ENCODE measurements around the gene MYO1E. TPM values are rescaled to one million over a fixed set of nuclear protein-coding genes. Genes with fewer than 3 reads are reported as not detected.

Gene MYO1E
- total RNA-seq, 1 donor, result 336 TPM

- H3K4me1 ChIP-seq (ENCODE audit: insufficient read depth, low read length), result no peaks in the 10 kb centered on the region
- no peak overlapping the region for H2AFZ ChIP-seq (ENCODE audit: low read length)
- H3K4me2 ChIP-seq (ENCODE audit: insufficient read depth, low read length), result no peak overlapping the region
- no peak for TF ChIP-seq CTCF (IDR thresholded peaks at IDR 0.05; ENCODE audit: extremely low read depth, low read depth, low read length)
- peaks cover 39% of the 10 kb centered on the region for H3K36me3 ChIP-seq (ENCODE audit: insufficient read depth, low read length)
- H3K4me3 ChIP-seq (ENCODE audit: insufficient read depth, low read length), result no peak overlapping the region
- H3K27me3 ChIP-seq (ENCODE audit: insufficient read depth, low read length), result no peaks in the 10 kb centered on the region
- no peak for DNase-seq (ENCODE audit: insufficient read length, low spot score, missing footprints)
- H3K9me3 ChIP-seq (ENCODE audit: low read depth, low read length), result no peaks in the 10 kb centered on the region
- H3K27ac ChIP-seq (ENCODE audit: low read depth, low read length), result no peak overlapping the region
- no peaks in the 10 kb centered on the region for H4K20me1 ChIP-seq (ENCODE audit: insufficient read depth, low read length)
- H3K79me2 ChIP-seq (ENCODE audit: insufficient read depth, low read length), result peaks cover 41% of the 10 kb centered on the region
Observed at GRCh38 chr15:59111251-59111650, 261.4 kb downstream of the MYO1E start.

DNA sequence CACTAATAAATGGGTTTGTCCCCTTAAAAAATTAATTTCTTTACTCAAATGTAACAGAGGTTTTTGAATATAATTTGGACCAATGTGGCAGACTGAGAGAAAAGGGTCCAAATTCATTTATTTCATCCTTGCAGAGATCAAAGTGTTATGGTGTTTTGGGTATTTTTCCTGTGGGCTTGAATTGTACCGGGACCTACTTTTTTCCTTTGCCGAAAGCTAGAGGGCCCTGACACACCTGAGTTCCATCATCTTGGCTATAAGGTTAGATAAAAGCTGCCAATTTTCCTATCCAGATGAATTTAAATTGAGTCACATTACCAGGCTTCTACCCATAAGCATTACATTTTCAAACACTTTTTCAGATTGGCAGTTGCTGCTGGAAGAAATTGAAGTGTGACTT lies 266.8 kb downstream of the MYO1E start:
- H2AFZ ChIP-seq (ENCODE audit: low read length), result peak overlapping the region; percentile 78
- peak; percentile 72 for DNase-seq (ENCODE audit: insufficient read length, low spot score, missing footprints)
- peak overlapping the region; percentile 93 for H3K4me2 ChIP-seq (ENCODE audit: insufficient read depth, low read length)
- no peaks in the 10 kb centered on the region for H4K20me1 ChIP-seq (ENCODE audit: insufficient read depth, low read length)
- TF ChIP-seq CTCF (IDR thresholded peaks at IDR 0.05; ENCODE audit: extremely low read depth, low read depth, low read length), result no peak
- peaks cover 10% of the 10 kb centered on the region for H3K4me1 ChIP-seq (ENCODE audit: insufficient read depth, low read length)
- H3K27ac ChIP-seq (ENCODE audit: low read depth, low read length), result peak overlapping the region; percentile 56
- H3K36me3 ChIP-seq (ENCODE audit: insufficient read depth, low read length), result peaks cover 15% of the 10 kb centered on the region
- peaks cover 41% of the 10 kb centered on the region for H3K79me2 ChIP-seq (ENCODE audit: insufficient read depth, low read length)
- peak overlapping the region; percentile 86 for H3K4me3 ChIP-seq (ENCODE audit: insufficient read depth, low read length)
- no peaks in the 10 kb centered on the region for H3K27me3 ChIP-seq (ENCODE audit: insufficient read depth, low read length)
- H3K9me3 ChIP-seq (ENCODE audit: low read depth, low read length), result no peaks in the 10 kb centered on the region

DNA sequence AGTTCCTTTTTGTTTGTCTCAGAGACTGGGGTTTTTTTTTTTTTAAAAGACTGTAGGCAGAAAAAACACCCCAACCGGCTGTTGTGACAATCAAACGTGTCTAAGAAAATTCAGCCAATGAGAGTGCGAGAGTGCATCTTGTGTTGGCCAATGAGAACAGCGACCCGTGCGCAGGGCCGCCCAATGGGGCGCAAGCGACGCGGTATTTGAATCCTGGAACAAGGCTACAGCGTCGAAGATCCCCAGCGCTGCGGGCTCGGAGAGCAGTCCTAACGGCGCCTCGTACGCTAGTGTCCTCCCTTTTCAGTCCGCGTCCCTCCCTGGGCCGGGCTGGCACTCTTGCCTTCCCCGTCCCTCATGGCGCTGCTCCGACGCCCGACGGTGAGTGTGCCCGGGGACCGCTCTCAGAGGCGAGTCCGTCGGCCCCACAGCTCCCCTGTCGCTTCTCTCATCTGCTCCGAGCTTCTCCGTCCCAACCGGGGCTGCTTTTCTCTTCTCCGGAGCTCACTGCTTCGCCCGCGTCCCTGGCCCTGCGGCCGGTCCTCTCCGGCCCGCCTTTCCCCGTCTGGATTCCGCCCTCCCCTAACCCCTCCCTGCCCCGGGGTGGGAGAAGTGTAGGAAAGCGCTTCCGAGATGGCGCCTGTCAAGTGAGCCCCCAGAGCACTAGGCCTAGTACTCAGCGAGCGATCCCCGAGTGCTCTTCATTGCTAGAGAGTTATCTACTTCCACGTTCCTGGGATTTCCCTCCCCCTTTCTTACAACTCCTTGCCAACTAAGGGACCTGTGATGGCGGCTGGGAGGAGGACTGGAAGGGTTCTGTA lies 267.5 kb downstream of the MYO1E start, which contains the start of gene CCNB2:
Gene CCNB2 (plus strand): TSS at position 235 of the 821 bp plus-strand sequence. CDS start 123 bp downstream, at position 358.
- peaks cover 10% of the 10 kb centered on the region for H3K36me3 ChIP-seq (ENCODE audit: insufficient read depth, low read length)
- H3K9me3 ChIP-seq (ENCODE audit: low read depth, low read length), result no peaks in the 10 kb centered on the region
- DNase-seq (ENCODE audit: insufficient read length, low spot score, missing footprints), result peak; percentile 97
- H3K4me3 ChIP-seq (ENCODE audit: insufficient read depth, low read length), result peak within 1 kb of the TSS; percentile 86
- no peak for TF ChIP-seq CTCF (IDR thresholded peaks at IDR 0.05; ENCODE audit: extremely low read depth, low read depth, low read length)
- peaks cover 35% of the 10 kb centered on the region for H3K79me2 ChIP-seq (ENCODE audit: insufficient read depth, low read length)
- peak within 1 kb of the TSS; percentile 56 for H3K27ac ChIP-seq (ENCODE audit: low read depth, low read length)
- H4K20me1 ChIP-seq (ENCODE audit: insufficient read depth, low read length), result no peaks in the 10 kb centered on the region
- peak within 1 kb of the TSS; percentile 78 for H2AFZ ChIP-seq (ENCODE audit: low read length)
- no peaks in the 10 kb centered on the region for H3K27me3 ChIP-seq (ENCODE audit: insufficient read depth, low read length)
- H3K4me2 ChIP-seq (ENCODE audit: insufficient read depth, low read length), result peak within 1 kb of the TSS; percentile 93
- peaks cover 10% of the 10 kb centered on the region for H3K4me1 ChIP-seq (ENCODE audit: insufficient read depth, low read length)

DNA sequence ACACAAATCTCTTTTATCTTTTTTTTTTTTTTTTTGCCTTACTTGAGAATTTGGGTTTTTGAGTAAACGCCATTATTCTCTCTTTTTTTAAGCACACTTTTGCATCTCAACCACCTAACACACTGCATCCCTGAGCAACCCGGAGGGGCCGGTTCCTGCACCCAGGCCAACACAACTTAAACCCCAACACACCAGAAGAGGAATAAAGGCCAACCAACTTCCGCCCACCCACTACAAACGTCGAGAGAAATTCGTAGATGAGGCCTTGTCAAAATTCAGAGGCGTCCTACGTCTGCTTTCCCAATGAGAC lies 268.1 kb downstream of the MYO1E start:
- H3K4me1 ChIP-seq (ENCODE audit: insufficient read depth, low read length), result peaks cover 10% of the 10 kb centered on the region
- H3K9me3 ChIP-seq (ENCODE audit: low read depth, low read length), result no peaks in the 10 kb centered on the region
- no peak for TF ChIP-seq CTCF (IDR thresholded peaks at IDR 0.05; ENCODE audit: extremely low read depth, low read depth, low read length)
- H3K27ac ChIP-seq (ENCODE audit: low read depth, low read length), result peak overlapping the region; percentile 56
- no peaks in the 10 kb centered on the region for H4K20me1 ChIP-seq (ENCODE audit: insufficient read depth, low read length)
- H3K4me3 ChIP-seq (ENCODE audit: insufficient read depth, low read length), result peak overlapping the region; percentile 86
- peaks cover 10% of the 10 kb centered on the region for H3K36me3 ChIP-seq (ENCODE audit: insufficient read depth, low read length)
- H3K4me2 ChIP-seq (ENCODE audit: insufficient read depth, low read length), result peak overlapping the region; percentile 93
- H3K79me2 ChIP-seq (ENCODE audit: insufficient read depth, low read length), result peaks cover 33% of the 10 kb centered on the region
- peak overlapping the region; percentile 72 for H2AFZ ChIP-seq (ENCODE audit: low read length)
- no peak for DNase-seq (ENCODE audit: insufficient read length, low spot score, missing footprints)
- no peaks in the 10 kb centered on the region for H3K27me3 ChIP-seq (ENCODE audit: insufficient read depth, low read length)

Data from osteoblast (primary cell).